GM18505 (cell line): ENCODE data around the gene S100A9.
"Not testable (repeated sequence)": the region's sequence is repeated elsewhere in the genome, so short reads cannot be mapped to it uniquely, and the experiment has no call there.

Experiments
- ATAC-seq: cut with Tn5 transposase; IDR thresholded peaks from one replicate; pipeline ENCODE4 v1.9.1; 2021; ENCODE audit not compliant: unreplicated experiment
- POLR2A ChIP-seq: IDR thresholded peaks from 4 replicates; pipeline ENCODE4 v1.6.1; 2011; ENCODE audit warnings: borderline replicate concordance; ENCODE audit not compliant: insufficient read depth, insufficient read length; ENCODE audit errors: extremely low read depth

Gene S100A9

GRCh38 chr1:153395136-153395685 lies 37.6 kb downstream of the S100A9 start:
- no peak for ATAC-seq
- no peak for TF ChIP-seq POLR2A

- TF ChIP-seq POLR2A, result no peak
- ATAC-seq, result no peak
Observed at GRCh38 chr1:153395776-153396175, 38.1 kb downstream of the S100A9 start.

- TF ChIP-seq POLR2A, result no peak
- ATAC-seq, result no peak
Observed at GRCh38 chr1:153396461-153396860, 38.8 kb downstream of the S100A9 start.

GRCh38 chr1:153397051-153397923 lies 39.6 kb downstream of the S100A9 start:
- no peak for TF ChIP-seq POLR2A
- ATAC-seq, result no peak

GRCh38 chr1:153397924-153398651 lies 40.4 kb downstream of the S100A9 start:
- ATAC-seq, result no peak

GRCh38 chr1:153399401-153400055 lies 41.9 kb downstream of the S100A9 start:
- TF ChIP-seq POLR2A, result no peak
- no peak for ATAC-seq

More at GRCh38 chr1:153397924-153398651, 40.4 kb downstream of the S100A9 start:
- TF ChIP-seq POLR2A, result no peak

- TF ChIP-seq POLR2A, result no peak
- ATAC-seq, result no peak
Observed at GRCh38 chr1:153400244-153400643, 42.6 kb downstream of the S100A9 start.

GRCh38 chr1:153401461-153401860 lies 43.8 kb downstream of the S100A9 start:
- ATAC-seq, result no peak
- TF ChIP-seq POLR2A, result no peak

GRCh38 chr1:153402226-153402625 lies 44.6 kb downstream of the S100A9 start:
- no peak for TF ChIP-seq POLR2A
- ATAC-seq, result no peak

- ATAC-seq, result no peak
- TF ChIP-seq POLR2A, result no peak
Observed at GRCh38 chr1:153403421-153404085, 45.9 kb downstream of the S100A9 start.

GRCh38 chr1:153404086-153404635 lies 46.5 kb downstream of the S100A9 start:
- TF ChIP-seq POLR2A, result no peak
- ATAC-seq, result no peak

GRCh38 chr1:153404768-153405167 lies 47.1 kb downstream of the S100A9 start:
- ATAC-seq, result no peak
- no peak for TF ChIP-seq POLR2A

GRCh38 chr1:153405825-153406599 lies 48.4 kb downstream of the S100A9 start:
- not testable (repeated sequence) for ATAC-seq

GRCh38 chr1:153407274-153407673 lies 49.6 kb downstream of the S100A9 start:
- not testable (repeated sequence) for ATAC-seq
